Measurements from ENCODE around the gene SLC50A1.
"Not testable (repeated sequence)": the region's sequence is repeated elsewhere in the genome, so short reads cannot be mapped to it uniquely, and the experiment has no call there.

Gene SLC50A1

DNA sequence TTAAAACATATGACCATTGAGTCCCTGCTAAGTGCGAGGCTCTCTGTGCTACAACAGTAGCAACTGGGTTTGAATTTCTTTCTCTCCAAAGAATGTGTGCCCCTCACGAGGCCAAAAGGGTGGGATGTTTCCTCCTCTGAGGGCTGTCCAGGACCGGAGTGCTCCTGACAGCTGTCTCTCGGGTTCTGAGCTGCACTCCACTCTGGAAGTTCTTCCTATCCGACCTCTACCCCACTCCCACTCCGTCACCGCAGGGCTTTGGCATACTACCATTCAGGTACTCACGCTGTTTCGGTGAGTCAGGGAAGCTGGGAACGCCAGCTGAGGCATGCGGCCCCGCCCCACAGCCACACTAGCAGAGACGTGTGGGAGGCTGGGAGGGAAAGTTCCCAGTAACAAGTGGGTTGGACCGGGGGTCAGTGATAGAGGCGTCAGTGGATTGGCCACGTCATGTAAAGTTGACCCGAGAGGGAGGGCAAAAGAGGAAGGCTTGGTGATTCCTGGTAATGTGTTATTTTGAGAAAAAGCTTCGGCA lies 705 bp upstream of the SLC50A1 start:
- peak in 1 of 2 donors; percentile 46 for DNase-seq (ENCODE audit: low read depth in 2 of 2)

GRCh38 chr1:155136748-155137147 lies 1.1 kb downstream of the SLC50A1 start:
- DNase-seq (ENCODE audit: low read depth in 2 of 2): no peak

DNA sequence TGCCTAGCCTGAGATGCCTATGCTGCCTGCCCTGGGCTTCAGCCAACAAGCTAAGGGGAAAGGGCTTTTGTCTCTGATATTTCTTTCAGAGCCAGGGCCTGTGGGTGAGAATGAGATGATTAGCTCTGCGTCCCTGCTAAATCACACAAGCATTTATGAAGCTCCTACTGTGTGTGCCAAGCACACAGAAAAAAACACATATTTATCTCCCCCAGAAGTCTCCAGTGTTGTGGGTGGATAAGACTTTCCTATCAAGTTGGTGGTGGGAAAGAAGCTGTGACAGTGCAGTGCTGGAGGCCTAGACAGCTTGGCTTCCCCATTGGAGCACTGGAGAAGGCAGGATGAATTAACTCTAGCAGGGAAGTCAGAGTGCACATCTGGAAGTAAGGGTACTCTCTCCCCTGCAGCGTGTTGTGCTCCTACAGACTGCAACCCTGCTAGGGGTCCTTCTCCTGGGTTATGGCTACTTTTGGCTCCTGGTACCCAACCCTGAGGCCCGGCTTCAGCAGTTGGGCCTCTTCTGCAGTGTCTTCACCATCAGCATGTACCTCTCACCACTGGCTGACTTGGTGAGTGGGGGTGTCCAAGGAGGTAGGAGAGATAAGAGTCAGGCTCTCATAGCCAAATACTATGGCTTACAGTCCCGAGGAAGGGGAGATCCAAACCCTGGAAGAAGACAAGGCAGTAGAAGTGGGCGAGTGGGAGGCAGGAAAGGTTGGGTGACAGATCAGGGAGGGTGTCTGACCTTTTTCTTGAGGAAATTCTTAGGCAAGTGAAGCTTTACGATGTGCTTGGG lies 1.7 kb downstream of the SLC50A1 start:
- DNase-seq (ENCODE audit: low read depth in 2 of 2): no peak

- peak; percentile 59 to 84 for DNase-seq (ENCODE audit: low read depth in 2 of 2)
Measured at GRCh38 chr1:155139895-155140629, 4.4 kb downstream of the SLC50A1 start, which contains the start of gene DPM3. Gene DPM3 (minus strand): TSS chr1:155140531. CDS start chr1:155140240, 291 bp downstream.

- no peak for DNase-seq (ENCODE audit: low read depth in 2 of 2)
Measured at GRCh38 chr1:155140630-155140953, 4.9 kb downstream of the SLC50A1 start.

DNA sequence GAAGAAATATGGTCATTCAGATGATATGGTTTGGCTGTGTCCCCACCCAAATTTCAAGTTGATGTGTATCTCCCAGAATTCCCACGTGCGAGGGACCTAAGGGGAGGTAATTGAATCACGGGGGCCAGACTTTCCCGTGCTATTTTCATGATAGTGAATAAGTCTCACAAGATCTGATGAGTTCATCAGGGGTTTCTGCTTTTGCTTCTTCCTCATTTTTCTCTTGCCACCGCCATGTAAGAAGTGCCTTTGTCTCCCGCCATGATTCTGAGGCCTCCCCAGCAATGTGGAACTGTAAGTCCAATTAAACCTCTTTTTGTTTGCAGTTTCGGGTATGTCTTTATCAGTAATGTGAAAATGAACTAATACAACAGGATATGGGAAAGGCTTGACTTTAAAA lies 6.1 kb downstream of the SLC50A1 start:
- no peak for DNase-seq (ENCODE audit: low read depth in 2 of 2)

DNA sequence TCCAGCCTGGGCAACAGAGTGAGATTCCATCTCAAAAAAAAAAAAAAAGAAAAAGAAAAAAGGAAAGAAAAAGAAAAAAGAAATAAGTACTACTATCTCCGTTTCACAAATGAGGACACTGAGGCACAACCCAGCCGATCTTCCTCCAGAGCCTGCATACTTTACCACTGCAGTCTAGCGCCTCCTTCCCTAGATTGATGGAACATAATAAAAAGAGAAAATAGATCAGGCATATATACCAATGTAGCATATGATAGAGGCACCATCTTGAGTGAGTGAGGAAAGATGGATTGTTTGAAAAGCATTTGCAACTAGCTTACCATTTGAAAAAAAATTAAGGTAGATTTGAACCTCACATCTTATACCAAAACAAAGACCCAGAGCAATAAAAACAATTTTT lies 9.8 kb downstream of the SLC50A1 start:
- DNase-seq (ENCODE audit: low read depth in 2 of 2): no peak

DNA sequence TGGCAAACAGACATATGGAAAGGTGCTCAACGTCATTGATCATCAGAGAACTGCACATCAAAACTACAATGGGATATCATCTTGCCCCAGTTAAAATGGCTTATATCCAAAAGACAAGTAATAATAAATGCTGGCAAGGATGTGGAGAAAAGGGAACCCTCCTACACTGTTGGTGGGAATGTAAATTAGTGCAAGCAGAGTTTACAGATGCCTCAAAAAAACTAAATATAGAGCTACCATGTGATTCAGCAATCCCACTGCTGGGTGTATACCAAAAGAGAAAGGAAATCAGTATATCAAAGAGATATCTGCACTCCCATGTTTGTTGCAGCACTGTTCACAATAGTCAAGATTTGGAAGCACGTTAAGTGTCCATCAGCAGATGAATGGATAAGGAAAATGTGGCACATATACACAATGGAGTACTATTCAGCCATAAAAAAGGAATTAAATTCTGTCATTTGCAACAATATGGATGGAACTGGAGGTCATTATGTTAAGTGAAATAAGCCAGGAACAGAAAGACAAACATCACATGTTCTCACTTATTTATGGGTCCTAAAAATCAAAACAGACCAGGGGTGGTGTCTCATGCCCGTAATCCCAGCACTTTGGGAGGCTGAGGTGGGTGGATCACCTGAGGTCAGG lies 20.5 kb downstream of the SLC50A1 start:
- not testable (repeated sequence) for DNase-seq (ENCODE audit: low read depth in 2 of 2)

DNA sequence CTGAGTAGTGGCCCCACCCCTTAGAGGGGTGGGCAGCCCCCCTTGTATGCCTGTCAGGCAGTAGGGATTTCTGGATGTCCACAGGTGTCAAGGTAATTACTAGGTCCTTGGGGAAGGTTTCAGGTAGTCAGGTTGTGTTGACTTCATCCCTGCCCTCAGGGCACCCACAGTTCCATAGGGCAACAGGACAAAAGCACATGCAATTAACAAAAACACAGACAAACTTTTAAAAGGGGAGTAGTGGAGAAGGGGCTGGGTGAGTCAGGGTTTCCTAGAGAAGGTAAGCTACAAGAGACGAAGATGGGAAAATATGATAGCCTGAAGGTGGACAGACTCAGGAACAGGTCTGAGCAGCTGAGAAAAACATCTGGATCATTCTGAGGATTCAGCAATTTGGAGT lies 23.3 kb downstream of the SLC50A1 start:
- DNase-seq (ENCODE audit: low read depth in 2 of 2): no peak

- DNase-seq (ENCODE audit: low read depth in 2 of 2): no peak
Measured at GRCh38 chr1:155160128-155160527, 24.5 kb downstream of the SLC50A1 start.

GRCh38 chr1:155162631-155163030 lies 27.0 kb downstream of the SLC50A1 start:
- DNase-seq (ENCODE audit: low read depth in 2 of 2): not testable (repeated sequence)

DNA sequence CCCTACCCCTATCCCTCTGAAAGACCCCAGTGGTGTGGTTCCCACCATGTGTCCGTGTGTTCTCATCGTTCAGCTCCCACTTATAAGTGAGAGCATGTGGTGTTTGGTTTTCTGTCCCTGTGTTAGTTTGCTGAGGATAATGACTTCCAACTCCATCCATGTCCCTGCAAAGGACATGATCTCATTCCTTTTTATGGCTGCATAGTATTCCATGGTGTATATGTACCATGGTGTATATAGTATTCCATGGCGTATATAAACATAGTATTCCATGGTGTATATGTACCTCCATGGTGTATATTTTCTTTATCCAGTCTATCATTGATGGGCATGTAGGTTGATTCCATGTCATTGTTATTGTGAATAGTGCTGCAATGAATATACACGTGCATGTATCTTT lies 28.1 kb downstream of the SLC50A1 start:
- not testable (repeated sequence) for DNase-seq (ENCODE audit: low read depth in 2 of 2)

DNA sequence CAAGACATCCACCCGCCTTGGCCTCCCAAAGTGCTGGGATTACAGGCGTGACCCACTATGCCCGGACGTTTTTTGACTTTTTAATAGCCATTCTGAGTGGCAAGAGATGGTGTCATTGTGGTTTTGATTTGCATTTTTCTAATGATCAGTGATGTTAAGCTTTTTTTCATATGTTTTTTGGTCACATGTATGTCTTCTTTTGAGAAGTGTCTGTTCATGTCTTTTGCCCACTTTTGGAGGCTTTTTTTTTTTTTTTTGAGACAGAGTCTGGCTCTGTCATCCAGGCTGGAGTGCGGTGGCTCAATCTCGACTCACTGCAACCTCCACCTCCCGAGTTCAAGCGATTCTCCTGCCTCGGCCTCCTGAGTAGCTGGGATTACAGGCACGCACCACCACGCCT lies 29.0 kb downstream of the SLC50A1 start:
- DNase-seq (ENCODE audit: low read depth in 2 of 2): not testable (repeated sequence)

- DNase-seq (ENCODE audit: low read depth in 2 of 2): no peak
Measured at GRCh38 chr1:155166051-155166470, 30.4 kb downstream of the SLC50A1 start.

DNA sequence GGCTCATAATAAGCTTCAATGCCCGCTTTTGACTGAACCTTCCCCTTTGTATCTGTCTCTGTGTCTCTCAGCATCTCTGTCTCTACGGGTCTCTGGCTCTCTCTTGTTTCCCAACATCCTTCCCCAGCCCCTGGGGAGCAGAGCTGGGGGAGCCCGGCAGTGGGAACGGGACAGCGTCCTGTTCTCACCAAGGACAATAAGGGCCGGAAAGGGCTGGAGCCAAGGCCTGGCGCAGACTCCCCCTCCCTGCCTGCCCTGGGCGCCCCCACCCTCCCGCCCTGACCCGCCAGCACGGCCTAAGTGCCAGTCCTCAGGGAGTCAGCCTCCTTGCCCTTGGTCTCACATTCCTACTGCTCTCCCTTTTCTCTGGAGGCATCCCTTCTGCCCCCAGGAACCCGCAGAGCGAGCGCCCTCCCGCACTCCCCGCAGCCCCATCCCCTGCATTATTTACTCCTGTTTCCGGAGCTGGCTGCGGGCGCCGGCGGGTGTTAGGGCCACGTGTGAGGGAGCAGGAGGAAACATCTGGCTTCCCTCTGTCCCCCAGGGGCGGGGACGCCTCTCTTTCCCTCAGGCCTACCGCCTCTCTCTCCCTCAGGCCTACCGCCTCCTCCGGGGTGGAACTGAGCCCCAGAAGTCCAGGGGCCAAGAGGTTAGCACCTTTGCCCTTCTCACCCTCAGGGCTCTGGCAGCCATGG lies 31.0 kb downstream of the SLC50A1 start:
- DNase-seq (ENCODE audit: low read depth in 2 of 2): no peak

DNA sequence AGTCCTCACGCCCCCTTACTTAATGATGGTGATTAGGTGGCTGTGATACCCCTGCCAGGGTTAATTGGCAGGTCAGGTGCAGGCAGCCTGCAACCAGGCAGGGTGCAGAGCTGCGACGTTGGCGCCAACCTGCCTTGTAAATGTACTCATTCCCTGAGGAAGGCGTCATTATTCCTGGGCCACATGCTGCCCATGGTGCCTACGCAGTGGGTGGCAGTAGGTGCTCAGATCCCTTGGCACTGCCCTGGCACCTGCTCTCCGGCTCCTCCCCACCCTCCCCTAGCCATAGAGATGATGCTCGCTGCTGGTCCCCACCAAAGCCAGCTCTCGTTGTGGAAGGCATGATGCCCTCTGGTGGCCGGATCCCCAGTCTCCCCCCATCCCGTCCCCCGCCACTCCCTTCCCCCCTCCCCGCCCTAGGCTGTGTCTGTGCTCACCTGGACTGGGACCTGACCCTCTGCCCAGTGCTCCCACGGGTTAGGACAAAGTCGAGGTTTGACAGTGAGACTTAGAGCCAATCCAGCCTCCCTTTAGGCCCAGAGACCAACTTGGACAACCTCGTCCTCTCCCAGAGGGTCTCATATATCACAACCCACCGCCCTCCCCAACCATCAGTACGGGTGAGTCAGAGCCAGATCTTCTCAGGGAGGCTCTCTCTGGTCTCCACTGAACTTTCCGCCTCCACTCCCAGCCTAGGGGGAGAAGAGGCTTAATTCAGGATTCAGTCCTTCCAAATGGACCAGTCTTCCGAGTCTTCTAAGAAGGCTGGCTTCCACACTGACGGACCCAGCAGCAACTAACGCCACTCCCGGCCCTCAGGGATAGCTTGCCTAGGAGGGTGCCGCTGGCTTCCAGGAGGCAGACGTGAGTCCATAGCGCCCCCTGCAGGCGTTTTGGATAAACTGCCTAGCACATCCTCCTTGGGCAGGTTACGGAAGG lies 31.8 kb downstream of the SLC50A1 start:
- DNase-seq (ENCODE audit: low read depth in 2 of 2): peak; percentile 65 to 76

GRCh38 chr1:155168105-155168445 lies 32.4 kb downstream of the SLC50A1 start:
- not testable (repeated sequence) for DNase-seq (ENCODE audit: low read depth in 2 of 2)

- no peak for DNase-seq (ENCODE audit: low read depth in 2 of 2)
Measured at GRCh38 chr1:155168456-155169210, 33.0 kb downstream of the SLC50A1 start.

DNA sequence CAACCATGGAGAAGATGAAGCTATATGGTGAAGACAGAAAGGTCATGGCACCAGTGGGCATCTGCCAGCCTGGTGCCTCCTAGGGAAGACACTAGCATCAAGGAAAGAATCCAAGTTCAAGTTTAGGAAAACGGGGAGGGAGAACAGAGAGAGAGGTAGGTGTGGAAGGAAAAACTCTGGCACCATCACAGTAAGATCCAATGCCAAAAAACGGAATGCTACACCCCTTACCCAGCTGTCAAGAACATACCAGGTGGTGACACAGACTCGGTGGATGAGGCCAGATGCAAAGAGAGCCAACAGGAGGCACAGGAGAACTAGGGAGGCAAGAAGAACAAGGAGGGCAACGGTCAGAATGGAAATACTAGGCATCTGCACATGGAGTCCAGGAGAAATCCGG lies 33.9 kb downstream of the SLC50A1 start:
- no peak for DNase-seq (ENCODE audit: low read depth in 2 of 2)

Measured in stimulated activated CD4-positive, alpha-beta T cell treated with anti-CD3 and anti-CD28 coated beads, Interleukin-1b, Interleukin-23, amount 100 ng/mL, for 1 hour (primary cell).